ENCODE results near the gene EDN1.

GRCh38 chr6:12265296-12265695, 24.9 kb upstream of the EDN1 start:
- no peak for TF ChIP-seq ZFX (IDR thresholded peaks at IDR 0.05; ENCODE audit: borderline replicate concordance)
- no peak for TF ChIP-seq CTCF (IDR thresholded peaks at IDR 0.05)
